Activated naive CD8-positive, alpha-beta T cell treated with anti-CD3 and anti-CD28 coated beads, Interleukin-2, amount 50 U/mL, for 24 hours (primary cell): ENCODE results near the gene CDCA5.
A peak's percentile ranks its signal among the peaks of the same experiment; 100 is the strongest.

Experiments used
- ATAC-seq: fragments of 150-1000 bp; cut with Tn5 transposase; one replicate; pipeline ENCODE4 v1.10.0; 2021
- DNase-seq: peaks from one replicate; pipeline ENCODE4 v3.0.0; 2021
- H3K27ac Mint-ChIP-seq: one replicate; pipeline ENCODE4 v1.8.0; 2021; ENCODE audit warnings: mild to moderate bottlenecking, mixed read lengths
- H3K27me3 Mint-ChIP-seq: one replicate; pipeline ENCODE4 v1.8.0; 2021; ENCODE audit warnings: mixed read lengths
- H3K36me3 Mint-ChIP-seq: one replicate; pipeline ENCODE4 v1.8.0; 2021; ENCODE audit warnings: low read depth, mixed read lengths
- H3K4me1 Mint-ChIP-seq: one replicate; pipeline ENCODE4 v1.8.0; 2021; ENCODE audit warnings: mixed read lengths
- H3K4me3 Mint-ChIP-seq: one replicate; pipeline ENCODE4 v1.8.0; 2021; ENCODE audit warnings: mild to moderate bottlenecking, moderate library complexity, mixed read lengths
- H3K9me3 Mint-ChIP-seq: one replicate; pipeline ENCODE4 v1.8.0; 2021; ENCODE audit warnings: mixed read lengths

Gene CDCA5

DNA sequence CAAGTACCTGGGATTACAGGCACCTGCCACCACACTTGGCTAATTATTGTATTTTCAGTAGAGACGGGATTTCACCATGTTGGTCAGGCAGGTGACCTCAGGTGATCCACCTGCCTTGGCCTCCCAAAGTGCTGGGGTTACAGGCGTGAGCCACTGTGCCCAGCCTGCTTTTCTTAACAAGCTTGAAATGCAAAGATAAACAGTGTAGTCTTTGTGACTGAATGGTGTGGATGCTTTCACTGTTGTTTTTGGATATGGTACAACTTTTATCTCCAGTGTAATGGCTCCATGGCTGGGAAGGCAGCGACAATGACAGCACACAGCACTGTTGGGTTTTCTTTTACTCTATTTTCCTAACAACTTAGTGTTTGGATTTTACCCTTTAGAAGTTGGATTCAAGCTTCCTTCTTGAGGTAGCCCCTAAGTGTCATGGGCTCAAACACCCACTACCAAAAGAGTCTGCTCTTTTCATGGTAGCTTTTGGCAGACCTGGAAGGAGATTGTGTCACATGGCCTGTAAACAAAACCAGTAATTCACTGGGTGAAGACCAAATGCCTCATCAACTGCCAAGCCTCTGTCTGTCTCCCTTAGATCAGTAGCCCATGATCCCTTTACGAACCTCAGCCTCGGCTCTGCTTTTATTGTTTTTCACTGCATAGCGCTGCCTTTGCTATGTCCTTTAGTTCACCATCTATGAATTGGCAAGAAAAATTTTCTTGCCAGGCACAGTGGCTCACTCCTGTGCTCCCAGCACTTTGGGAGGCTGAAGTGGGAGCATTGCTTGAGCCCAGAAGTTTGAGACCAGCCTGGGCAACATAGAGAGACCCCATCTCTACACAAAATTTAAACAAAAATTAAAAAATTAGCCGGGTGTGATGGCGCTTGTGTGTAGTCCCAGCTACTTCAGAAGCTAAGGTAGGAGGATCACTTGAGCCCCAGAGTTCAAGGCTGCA is 18.6 kb upstream of the CDCA5 start:
- Mint-ChIP-seq H3K27me3 (no peaks in the 10 kb centered on the region), H3K4me3 (no peak overlapping the region), H3K36me3 (peaks cover 21% of the 10 kb centered on the region), H3K9me3 (no peaks in the 10 kb centered on the region), H3K27ac (no peak overlapping the region), H3K4me1 (peaks cover 4% of the 10 kb centered on the region)
- DNase-seq (no peak), ATAC-seq (no peak)

- no peaks in the 10 kb centered on the region for H3K27me3 Mint-ChIP-seq
- DNase-seq: no peak
- no peaks in the 10 kb centered on the region for H3K9me3 Mint-ChIP-seq
- no peak overlapping the region for H3K27ac Mint-ChIP-seq
- ATAC-seq: no peak
- no peak overlapping the region for H3K4me3 Mint-ChIP-seq
- H3K36me3 Mint-ChIP-seq: peaks cover 14% of the 10 kb centered on the region
- H3K4me1 Mint-ChIP-seq: peaks cover 12% of the 10 kb centered on the region
Observed at GRCh38 chr11:65100674-65101350, 17.0 kb upstream of the CDCA5 start.

DNA sequence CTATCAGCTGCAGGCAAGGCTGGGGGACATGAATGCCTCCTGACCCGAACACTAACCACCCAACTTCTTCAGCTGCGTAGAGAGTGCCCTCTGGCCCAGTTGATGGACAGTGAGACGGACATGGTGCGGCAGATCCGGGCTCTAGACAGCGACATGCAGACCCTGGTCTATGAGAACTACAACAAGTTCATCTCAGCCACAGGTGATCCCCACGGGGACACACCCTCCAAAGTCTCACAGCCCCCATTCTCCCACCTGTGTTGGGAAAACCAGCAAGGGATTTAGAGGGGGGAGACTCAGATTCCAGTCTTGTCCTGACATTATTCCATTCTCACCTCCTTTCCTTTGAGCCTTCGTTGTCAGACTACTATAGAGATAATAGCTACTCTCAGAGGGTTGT is 13.1 kb upstream of the CDCA5 start:
- Mint-ChIP-seq H3K4me1 (peaks cover 16% of the 10 kb centered on the region), H3K4me3 (peak overlapping the region; percentile 91), H3K27ac (peak overlapping the region; percentile 46)

DNA sequence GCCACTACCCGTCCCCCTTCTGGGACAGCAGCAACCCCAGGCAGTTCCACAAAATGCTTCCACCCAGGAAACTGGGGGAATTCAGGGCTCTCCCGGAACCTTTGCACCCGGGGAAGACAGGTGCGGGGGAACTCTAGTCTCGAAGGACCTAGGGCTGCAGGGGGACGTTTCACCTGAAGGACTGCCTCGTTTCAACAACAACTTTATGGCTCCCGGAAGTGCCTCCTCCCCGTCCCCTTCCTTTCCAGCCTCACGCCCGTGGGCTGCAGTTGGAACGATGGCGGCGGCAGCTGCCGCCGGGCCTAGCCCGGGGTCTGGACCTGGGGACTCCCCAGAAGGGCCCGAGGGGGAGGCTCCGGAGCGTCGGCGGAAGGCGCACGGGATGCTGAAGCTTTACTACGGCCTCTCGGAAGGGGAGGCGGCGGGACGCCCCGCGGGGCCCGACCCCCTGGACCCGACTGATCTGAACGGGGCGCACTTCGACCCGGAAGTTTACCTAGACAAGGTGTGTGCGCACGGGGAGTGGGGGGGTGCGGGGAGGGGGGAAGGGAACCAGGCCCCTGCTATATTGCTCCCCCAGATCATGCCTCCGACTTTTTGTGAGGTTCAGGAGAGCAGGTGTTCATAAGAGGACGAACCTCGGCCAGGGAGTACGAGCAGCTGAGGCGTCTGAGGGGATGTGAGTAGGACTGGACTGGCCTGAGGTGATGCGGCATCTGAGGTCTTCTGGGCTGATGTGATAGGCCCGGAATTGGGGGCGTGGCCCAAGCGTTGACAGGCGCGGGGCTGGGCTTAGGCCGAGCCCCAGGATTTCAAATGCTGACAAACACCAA is 12.3 kb upstream of the CDCA5 start, which contains the start of gene VPS51:
Gene VPS51 (plus strand): TSS at position 241 of the 833 bp plus-strand sequence. CDS start 37 bp downstream, at position 278.
- Mint-ChIP-seq H3K27ac (peak within 1 kb of the TSS; percentile 90), H3K36me3 (peaks cover 9% of the 10 kb centered on the region), H3K4me1 (peaks cover 16% of the 10 kb centered on the region), H3K9me3 (no peaks in the 10 kb centered on the region), H3K4me3 (peak within 1 kb of the TSS; percentile 91), H3K27me3 (no peaks in the 10 kb centered on the region)
- ATAC-seq (peak; percentile 98), DNase-seq (peak; percentile 85)

More for the DNA sequence above, 13.1 kb upstream of the CDCA5 start:
- no peak for ATAC-seq
- H3K36me3 Mint-ChIP-seq: peaks cover 9% of the 10 kb centered on the region
- H3K27me3 Mint-ChIP-seq: no peaks in the 10 kb centered on the region
- H3K9me3 Mint-ChIP-seq: no peaks in the 10 kb centered on the region
- DNase-seq: no peak

GRCh38 chr11:65095427-65095826 is 11.6 kb upstream of the CDCA5 start:
- no peaks in the 10 kb centered on the region for H3K27me3 Mint-ChIP-seq
- peak overlapping the region; percentile 90 for H3K27ac Mint-ChIP-seq
- H3K4me3 Mint-ChIP-seq: peak overlapping the region; percentile 91
- peaks cover 9% of the 10 kb centered on the region for H3K36me3 Mint-ChIP-seq
- H3K9me3 Mint-ChIP-seq: no peaks in the 10 kb centered on the region
- peaks cover 16% of the 10 kb centered on the region for H3K4me1 Mint-ChIP-seq
- no peak for DNase-seq
- no peak for ATAC-seq

DNA sequence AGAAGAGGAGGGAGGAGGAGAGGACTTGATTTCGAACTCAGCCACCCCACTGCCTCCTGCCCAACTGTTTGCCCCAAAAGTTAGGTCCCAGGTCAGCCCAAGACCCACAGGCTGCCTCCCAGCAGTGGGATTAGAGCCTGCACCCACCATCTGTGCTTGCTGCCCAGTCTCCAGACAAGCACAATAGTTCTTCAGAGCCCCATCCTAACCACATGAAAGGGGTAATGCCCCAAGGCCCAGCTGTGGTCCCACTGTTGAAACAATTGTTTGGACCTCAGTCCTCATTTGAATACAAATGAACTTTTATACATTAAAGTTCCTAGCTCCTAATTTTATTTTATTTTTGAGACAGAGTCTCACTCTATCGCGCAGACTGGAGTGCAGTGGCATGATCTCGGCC is 6.8 kb upstream of the CDCA5 start:
- ATAC-seq (no peak), DNase-seq (no peak)
- peaks cover 5% of the 10 kb centered on the region for H3K4me1 Mint-ChIP-seq
- no peaks in the 10 kb centered on the region for H3K9me3 Mint-ChIP-seq
- peaks cover 12% of the 10 kb centered on the region for H3K36me3 Mint-ChIP-seq
- H3K27me3 Mint-ChIP-seq: no peaks in the 10 kb centered on the region
- H3K4me3 Mint-ChIP-seq: no peak overlapping the region
- H3K27ac Mint-ChIP-seq: no peak overlapping the region

DNA sequence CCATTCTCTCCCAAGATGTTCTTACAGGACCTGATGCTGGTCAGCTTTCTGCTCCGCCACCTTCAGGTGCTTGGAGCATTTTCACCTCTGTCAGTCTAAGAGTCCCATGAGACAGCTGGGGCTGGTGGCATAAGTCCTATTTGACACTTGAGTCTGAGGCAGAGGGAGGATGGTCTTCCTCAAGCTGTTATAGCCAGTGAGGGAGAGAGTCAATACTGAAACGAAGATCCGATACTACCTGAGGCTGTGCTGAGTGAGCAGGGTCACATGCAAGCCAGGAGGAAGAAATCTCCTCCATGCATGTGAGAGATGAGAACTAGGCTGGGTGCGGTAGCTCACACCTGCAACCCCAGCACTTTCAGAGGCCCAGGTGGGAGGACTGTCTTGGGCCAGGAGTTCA is 5.8 kb upstream of the CDCA5 start:
- Mint-ChIP-seq H3K36me3 (peaks cover 13% of the 10 kb centered on the region), H3K4me3 (no peak overlapping the region), H3K4me1 (peaks cover 12% of the 10 kb centered on the region), H3K27me3 (no peaks in the 10 kb centered on the region), H3K27ac (no peak overlapping the region), H3K9me3 (no peaks in the 10 kb centered on the region)
- no peak for DNase-seq
- ATAC-seq: no peak

GRCh38 chr11:65087827-65088226 is 4.0 kb upstream of the CDCA5 start:
- Mint-ChIP-seq H3K4me3 (no peak overlapping the region), H3K27ac (no peak overlapping the region), H3K4me1 (peaks cover 25% of the 10 kb centered on the region), H3K27me3 (no peaks in the 10 kb centered on the region), H3K9me3 (no peaks in the 10 kb centered on the region), H3K36me3 (peaks cover 25% of the 10 kb centered on the region)
- DNase-seq: no peak
- no peak for ATAC-seq

- Mint-ChIP-seq H3K27me3 (no peaks in the 10 kb centered on the region), H3K9me3 (no peaks in the 10 kb centered on the region), H3K27ac (no peak overlapping the region), H3K36me3 (peaks cover 31% of the 10 kb centered on the region), H3K4me1 (peaks cover 30% of the 10 kb centered on the region), H3K4me3 (no peak overlapping the region)
- DNase-seq: no peak
- no peak for ATAC-seq
Observed at GRCh38 chr11:65087216-65087615, 3.4 kb upstream of the CDCA5 start.

- Mint-ChIP-seq H3K4me3 (no peak overlapping the region), H3K27me3 (no peaks in the 10 kb centered on the region), H3K27ac (no peak overlapping the region), H3K4me1 (peaks cover 34% of the 10 kb centered on the region), H3K9me3 (no peaks in the 10 kb centered on the region), H3K36me3 (peaks cover 35% of the 10 kb centered on the region)
- ATAC-seq (no peak), DNase-seq (no peak)
Observed at GRCh38 chr11:65086809-65087208, 3.0 kb upstream of the CDCA5 start.

- Mint-ChIP-seq H3K36me3 (peaks cover 47% of the 10 kb centered on the region), H3K27me3 (no peaks in the 10 kb centered on the region), H3K4me1 (peaks cover 46% of the 10 kb centered on the region), H3K9me3 (no peaks in the 10 kb centered on the region), H3K4me3 (peak overlapping the region; percentile 98), H3K27ac (peak overlapping the region; percentile 97)
- ATAC-seq: no peak
- no peak for DNase-seq
Observed at GRCh38 chr11:65085446-65085845, 1.6 kb upstream of the CDCA5 start.

DNA sequence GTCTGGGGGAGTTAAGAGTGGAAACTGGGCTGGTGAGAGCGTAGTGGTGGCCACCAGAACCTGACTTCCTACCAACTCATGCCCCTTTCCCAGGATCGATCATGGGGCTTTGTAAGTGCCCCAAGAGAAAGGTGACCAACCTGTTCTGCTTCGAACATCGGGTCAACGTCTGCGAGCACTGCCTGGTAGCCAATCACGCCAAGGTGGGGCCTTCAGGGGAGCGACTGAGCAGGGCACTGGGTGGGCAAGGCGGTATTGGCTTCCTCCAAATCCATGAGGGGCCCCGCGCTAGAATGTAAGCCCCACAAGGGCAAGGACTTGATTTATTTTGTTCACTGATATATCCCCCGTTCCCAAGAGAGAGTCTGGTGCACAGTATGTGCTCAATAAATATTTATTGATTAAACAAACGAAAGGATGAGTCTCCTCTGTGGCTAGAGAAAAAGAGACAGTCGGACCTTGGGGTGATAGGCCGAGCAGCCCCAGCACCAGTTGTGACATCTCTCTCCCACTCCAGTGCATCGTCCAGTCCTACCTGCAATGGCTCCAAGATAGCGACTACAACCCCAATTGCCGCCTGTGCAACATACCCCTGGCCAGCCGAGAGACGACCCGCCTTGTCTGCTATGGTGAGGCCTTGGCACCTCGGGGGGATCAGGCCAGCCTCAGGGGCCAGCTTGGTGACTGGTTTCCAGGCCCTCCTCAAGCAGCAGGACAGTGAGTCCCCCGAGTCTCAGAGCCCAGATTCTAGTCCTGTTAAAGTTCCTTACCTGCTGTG is 947 bp upstream of the CDCA5 start:
- peaks cover 53% of the 10 kb centered on the region for H3K36me3 Mint-ChIP-seq
- H3K9me3 Mint-ChIP-seq: no peaks in the 10 kb centered on the region
- peaks cover 50% of the 10 kb centered on the region for H3K4me1 Mint-ChIP-seq
- H3K4me3 Mint-ChIP-seq: peak overlapping the region; percentile 98
- H3K27ac Mint-ChIP-seq: peak overlapping the region; percentile 97
- ATAC-seq (no peak), DNase-seq (no peak)
- H3K27me3 Mint-ChIP-seq: no peaks in the 10 kb centered on the region

- peak overlapping the region; percentile 98 for H3K4me3 Mint-ChIP-seq
- peaks cover 62% of the 10 kb centered on the region for H3K4me1 Mint-ChIP-seq
Observed at GRCh38 chr11:65083134-65083833, 556 bp downstream of the CDCA5 start.

More at GRCh38 chr11:65083134-65083833, 556 bp downstream of the CDCA5 start:
- ATAC-seq (no peak), DNase-seq (no peak)
- peaks cover 54% of the 10 kb centered on the region for H3K36me3 Mint-ChIP-seq
- no peaks in the 10 kb centered on the region for H3K9me3 Mint-ChIP-seq
- H3K27ac Mint-ChIP-seq: peak overlapping the region; percentile 97
- H3K27me3 Mint-ChIP-seq: no peaks in the 10 kb centered on the region
